Activated T-cell treated with anti-CD3 and anti-CD28 coated beads, Interleukin-2, amount 50 U/mL, for 72 hours (primary cell): ENCODE results near the gene CUEDC1. TPM values are rescaled to one million over a fixed set of nuclear protein-coding genes. Genes with fewer than 3 reads are reported as not detected.

ENCODE experiments used
- ATAC-seq, 2 donors: fragments of 150-1000 bp; cut with Tn5 transposase; replicated peaks in 1 of 2; 2 replicates each; pipeline ENCODE4 v1.10.0; 2021; ENCODE audit warnings: moderate library complexity in 2 of 2, mild to moderate bottlenecking in 1 of 2
- DNase-seq, 2 donors: peaks; one replicate each; pipeline ENCODE4 v3.0.0; 2021 to 2022; ENCODE audit warnings: mixed read lengths in 1 of 2
- H3K27ac Mint-ChIP-seq: one replicate; pipeline ENCODE4 v1.8.0; 2022; ENCODE audit warnings: mild to moderate bottlenecking, moderate library complexity, mixed read lengths
- H3K27me3 Mint-ChIP-seq: one replicate; pipeline ENCODE4 v1.8.0; 2022; ENCODE audit warnings: low read depth, mixed read lengths
- H3K36me3 Mint-ChIP-seq, 2 donors: one replicate each; pipeline ENCODE4 v1.8.0; 2022; ENCODE audit warnings: mixed read lengths in 2 of 2, mild to moderate bottlenecking in 1 of 2; ENCODE audit not compliant: insufficient read depth in 2 of 2
- H3K4me1 Mint-ChIP-seq: one replicate; pipeline ENCODE4 v1.8.0; 2022; ENCODE audit warnings: low read depth, mixed read lengths
- H3K4me3 Mint-ChIP-seq, 2 donors: one replicate each; pipeline ENCODE4 v1.8.0; 2022; ENCODE audit warnings: mild to moderate bottlenecking in 2 of 2, mixed read lengths in 2 of 2, moderate library complexity in 2 of 2
- H3K9me3 Mint-ChIP-seq, 2 donors: one replicate each; pipeline ENCODE4 v1.8.0; 2022; ENCODE audit warnings: mixed read lengths in 2 of 2
- total RNA-seq, 2 donors: library from RNA; stranded (reverse); gene quantifications; one replicate each; pipeline ENCODE4 v1.2.3, GENCODE V29; 2022

CUEDC1 gene
- total RNA-seq, 2 donors from 2014 or later: 1.1 to 1.4 TPM

DNA sequence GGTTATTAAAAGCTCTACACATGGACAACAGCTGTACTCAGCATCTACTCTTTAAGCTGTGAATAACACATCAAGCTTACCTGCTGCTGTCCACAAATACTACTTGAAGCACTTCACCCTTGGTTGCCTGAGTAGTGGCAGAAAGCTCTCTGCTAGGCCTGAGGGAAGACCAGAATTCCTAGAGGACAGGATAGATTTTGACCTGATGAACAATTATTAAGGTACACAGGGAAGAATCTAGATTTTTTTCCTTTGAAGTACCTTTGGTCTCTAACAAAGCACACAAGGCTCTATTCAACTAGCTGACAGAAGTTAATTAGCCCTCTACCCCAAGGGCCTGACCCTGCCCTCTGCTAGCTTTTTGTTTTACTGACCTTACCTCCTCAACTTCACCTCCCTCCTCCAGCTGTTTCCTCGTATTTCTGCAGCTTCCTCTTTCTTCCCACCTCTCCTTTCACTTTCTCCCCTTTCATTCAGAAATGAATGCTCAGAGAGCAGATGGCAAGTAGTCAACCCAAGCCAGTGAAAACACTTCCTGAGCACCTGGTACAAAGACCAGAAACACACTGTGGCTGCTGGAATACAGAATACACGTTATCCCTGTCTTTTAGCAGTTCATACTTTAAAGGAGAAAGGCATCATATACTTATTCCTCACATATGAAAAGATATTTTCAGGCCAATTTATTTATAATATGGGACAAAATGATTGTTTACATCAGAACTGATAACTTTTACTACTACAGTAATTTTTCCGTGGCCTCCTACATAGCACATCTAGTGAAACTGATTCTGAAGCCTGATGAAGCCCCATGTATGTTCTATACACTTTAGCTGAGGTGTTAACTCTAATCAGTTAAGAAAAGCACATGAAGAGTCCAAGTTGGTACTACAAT lies 38.5 kb upstream of the CUEDC1 start:
- Mint-ChIP-seq H3K4me3 (no peak overlapping the region), H3K27ac (peak overlapping the region; percentile 10)

DNA sequence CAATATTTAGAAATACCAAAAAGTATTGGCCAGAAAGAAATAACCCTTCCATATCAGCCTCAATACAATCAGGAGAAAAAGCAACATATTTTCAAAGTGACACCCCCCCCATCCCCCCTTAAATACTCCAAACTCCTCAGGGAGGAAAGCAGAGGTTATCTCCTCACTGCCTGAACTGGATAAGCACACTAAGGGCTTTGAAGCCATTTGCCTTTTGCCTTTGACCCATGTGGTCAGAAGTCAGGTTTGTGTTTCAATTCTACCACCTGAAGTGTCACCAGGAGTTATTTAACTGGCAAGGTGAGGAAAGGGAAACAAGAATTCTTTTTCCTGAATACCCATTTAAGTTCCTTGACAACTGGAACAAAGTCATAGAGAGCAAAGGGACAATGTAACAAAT lies 36.3 kb upstream of the CUEDC1 start:
- ATAC-seq (no peak), DNase-seq (no peak)
- Mint-ChIP-seq H3K27ac (peak overlapping the region; percentile 44), H3K9me3 (no peaks in the 10 kb centered on the region), H3K4me1 (peaks cover 48% of the 10 kb centered on the region), H3K36me3 (peaks cover 3 to 8% of the 10 kb centered on the region in 2 donors), H3K27me3 (no peaks in the 10 kb centered on the region), H3K4me3 (no peak overlapping the region)

More for the DNA sequence above, 38.5 kb upstream of the CUEDC1 start:
- Mint-ChIP-seq H3K36me3 (peaks cover 1 to 17% of the 10 kb centered on the region in 2 donors), H3K9me3 (no peaks in the 10 kb centered on the region), H3K4me1 (peaks cover 59% of the 10 kb centered on the region), H3K27me3 (no peaks in the 10 kb centered on the region)
- DNase-seq (no peak), ATAC-seq (no peak)

DNA sequence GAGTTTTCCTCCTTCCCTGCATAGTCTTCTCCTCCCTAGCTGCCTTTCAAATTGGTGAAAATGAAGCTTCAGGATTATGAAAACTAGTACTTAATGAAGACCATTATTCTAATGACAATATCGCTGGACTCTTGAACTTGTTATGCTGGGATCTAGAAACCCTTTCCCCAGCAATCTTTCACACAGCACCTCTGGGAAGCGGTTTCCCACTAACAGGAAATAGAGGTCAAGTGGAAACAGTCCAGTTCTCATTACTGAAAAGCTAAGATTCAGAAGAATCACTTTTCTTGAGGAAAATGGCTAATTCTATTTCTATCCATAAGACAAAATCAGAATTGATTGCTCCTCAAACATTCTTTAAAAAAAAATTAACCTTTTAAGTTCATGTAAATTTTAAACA lies 34.8 kb upstream of the CUEDC1 start:
- Mint-ChIP-seq H3K9me3 (no peaks in the 10 kb centered on the region), H3K27me3 (no peaks in the 10 kb centered on the region), H3K27ac (no peak overlapping the region), H3K4me3 (peak overlapping the region; percentile 2 to 84), H3K4me1 (peaks cover 48% of the 10 kb centered on the region), H3K36me3 (peaks cover 3 to 4% of the 10 kb centered on the region in 2 donors)
- ATAC-seq: no peak
- DNase-seq: no peak

DNA sequence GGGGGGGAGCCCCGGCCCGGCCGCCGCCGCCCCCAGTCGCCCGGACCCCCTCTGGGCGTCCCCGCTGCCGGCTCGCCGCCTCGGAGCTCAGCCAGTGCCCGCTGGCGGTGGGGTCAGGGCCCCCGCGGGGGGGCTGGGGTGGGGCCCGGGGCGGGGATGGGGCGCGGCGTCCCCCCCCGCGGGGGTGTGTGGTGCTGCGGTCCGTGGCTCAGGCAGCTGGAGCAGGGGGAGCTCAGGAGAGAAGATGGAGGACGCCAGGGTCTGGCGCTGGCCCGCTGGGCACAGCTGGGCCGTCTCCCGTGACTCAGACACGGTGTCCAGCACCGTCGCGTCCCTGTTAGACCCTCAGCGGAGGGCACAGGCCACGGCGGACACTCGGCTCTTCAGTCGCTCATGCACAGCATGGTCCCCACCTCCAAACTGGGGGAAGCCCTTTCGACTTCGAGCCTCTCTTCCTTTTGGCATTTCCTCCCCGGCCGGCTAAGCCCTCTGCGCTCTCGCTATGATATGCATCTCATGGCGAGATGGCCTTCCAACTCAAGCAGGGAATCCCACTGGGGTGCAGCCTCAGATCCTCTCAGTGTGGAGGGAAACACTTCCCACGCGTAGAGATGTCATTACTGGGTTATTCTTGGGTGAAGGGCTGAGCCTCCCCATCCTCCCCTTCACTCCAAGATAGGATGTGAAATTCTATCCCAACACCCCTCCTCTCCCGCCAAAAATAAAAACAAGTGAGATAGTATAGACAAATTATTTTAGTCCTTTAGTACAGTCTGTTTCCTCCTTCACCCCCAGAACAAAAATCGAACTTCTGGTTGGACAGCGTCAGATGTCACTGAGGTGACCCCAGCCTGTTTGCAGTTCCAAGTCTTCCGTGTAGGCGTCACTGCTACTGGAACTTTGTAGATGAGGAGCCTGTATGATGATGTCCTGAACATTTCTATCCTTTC lies 33.4 kb upstream of the CUEDC1 start:
- H3K27ac Mint-ChIP-seq: peak overlapping the region; percentile 89
- H3K4me3 Mint-ChIP-seq: peak overlapping the region; percentile 84 to 94
- no peaks in the 10 kb centered on the region for H3K27me3 Mint-ChIP-seq
- H3K4me1 Mint-ChIP-seq: peaks cover 47% of the 10 kb centered on the region
- H3K9me3 Mint-ChIP-seq: no peaks in the 10 kb centered on the region
- peak in 1 of 2 donors; percentile 76 for DNase-seq
- peaks cover 2 to 3% of the 10 kb centered on the region in 2 donors for H3K36me3 Mint-ChIP-seq
- peak; percentile 79 for ATAC-seq

DNA sequence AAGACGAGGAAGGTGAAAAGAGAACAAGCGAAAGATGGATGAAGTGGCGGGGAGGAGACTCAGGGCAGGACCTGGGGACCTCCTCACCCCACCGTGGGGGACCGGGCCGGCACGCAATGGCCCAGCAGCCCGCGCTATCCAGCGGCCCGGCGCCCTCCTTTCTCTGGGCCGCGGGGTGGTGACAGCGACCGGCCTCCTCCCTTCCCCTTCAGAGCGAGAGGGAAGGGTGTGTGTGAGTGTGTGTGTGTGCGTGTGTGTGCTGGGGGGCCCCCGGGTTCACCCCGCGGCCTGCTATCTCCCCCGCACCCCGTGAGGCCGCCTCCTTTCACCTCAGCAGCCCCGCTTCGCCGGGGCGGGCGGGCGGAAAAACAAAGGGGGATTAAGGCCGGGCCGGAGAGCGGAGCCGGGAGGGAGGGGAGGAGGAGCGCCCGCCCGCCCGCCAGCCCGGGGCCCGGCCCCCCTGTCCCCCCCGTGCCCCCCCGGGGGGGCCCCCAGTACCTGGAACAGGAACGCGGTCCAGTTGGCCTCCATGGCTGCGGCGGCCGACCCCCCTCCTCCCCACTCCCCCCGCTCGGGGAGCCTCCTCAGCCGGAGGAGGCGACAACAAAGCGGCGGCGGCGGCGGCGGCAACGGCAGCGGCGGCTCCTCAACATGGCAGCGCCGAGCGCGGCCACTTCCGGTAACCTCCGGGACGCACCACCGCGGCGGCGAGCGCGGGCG lies 32.5 kb upstream of the CUEDC1 start, which contains the start of gene VEZF1:
Gene VEZF1, minus strand, starts transcription at position 674 of the 720 bp plus-strand sequence. Its CDS starts 143 bp downstream, at position 531.
- H3K36me3 Mint-ChIP-seq: peaks cover 3% of the 10 kb centered on the region in 2 donors

DNA sequence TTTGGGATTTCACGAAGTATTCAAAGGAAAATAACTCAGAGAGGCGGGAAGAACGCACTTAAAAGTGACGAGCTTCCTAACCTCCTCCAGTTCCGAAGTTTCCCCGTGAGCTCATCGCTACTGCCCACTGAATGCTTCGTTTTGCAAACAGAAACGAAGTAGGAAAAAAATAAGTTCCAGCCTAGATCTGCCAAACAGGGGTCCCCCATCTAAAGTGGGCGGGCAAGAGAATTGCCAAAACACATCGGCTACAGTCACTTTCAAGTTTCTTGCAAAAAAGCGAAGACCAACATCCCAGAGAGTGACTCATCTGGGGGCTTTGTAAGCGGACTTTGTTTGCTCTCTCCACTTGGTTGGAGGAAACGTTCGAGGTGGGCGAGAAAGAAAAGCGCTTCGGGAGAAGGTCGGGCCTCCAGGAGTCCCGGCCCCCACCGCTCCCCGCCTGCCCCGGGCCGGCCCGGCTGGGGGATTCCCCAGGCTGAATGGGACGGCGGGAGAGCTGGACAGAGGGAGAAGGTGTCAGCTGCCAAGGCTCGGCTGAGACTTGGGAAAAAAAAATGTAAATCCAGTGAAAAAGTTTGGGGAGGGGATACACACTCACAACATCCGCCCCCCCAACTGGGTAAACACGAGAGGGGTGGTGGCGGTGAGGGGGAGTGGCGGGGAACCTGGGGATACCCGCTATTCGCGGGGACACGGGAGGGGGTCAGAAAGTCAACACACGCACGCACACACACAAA lies 31.8 kb upstream of the CUEDC1 start:
- H3K36me3 Mint-ChIP-seq: peaks cover 7 to 9% of the 10 kb centered on the region in 2 donors
- peak overlapping the region; percentile 93 to 97 for H3K4me3 Mint-ChIP-seq
- no peaks in the 10 kb centered on the region for H3K9me3 Mint-ChIP-seq
- H3K4me1 Mint-ChIP-seq: peaks cover 62% of the 10 kb centered on the region
- peak overlapping the region; percentile 96 for H3K27ac Mint-ChIP-seq
- peak; percentile 45 to 52 for DNase-seq
- no peaks in the 10 kb centered on the region for H3K27me3 Mint-ChIP-seq
- peak; percentile 12 to 25 for ATAC-seq

More for the DNA sequence above, 32.5 kb upstream of the CUEDC1 start, which contains the start of gene VEZF1:
- peak within 1 kb of the TSS; percentile 96 for H3K27ac Mint-ChIP-seq
- DNase-seq: peak; percentile 86
- H3K4me1 Mint-ChIP-seq: peaks cover 55% of the 10 kb centered on the region
- peak within 1 kb of the TSS; percentile 94 to 97 for H3K4me3 Mint-ChIP-seq
- H3K9me3 Mint-ChIP-seq: no peaks in the 10 kb centered on the region
- H3K27me3 Mint-ChIP-seq: no peaks in the 10 kb centered on the region
- peak; percentile 75 to 78 for ATAC-seq

DNA sequence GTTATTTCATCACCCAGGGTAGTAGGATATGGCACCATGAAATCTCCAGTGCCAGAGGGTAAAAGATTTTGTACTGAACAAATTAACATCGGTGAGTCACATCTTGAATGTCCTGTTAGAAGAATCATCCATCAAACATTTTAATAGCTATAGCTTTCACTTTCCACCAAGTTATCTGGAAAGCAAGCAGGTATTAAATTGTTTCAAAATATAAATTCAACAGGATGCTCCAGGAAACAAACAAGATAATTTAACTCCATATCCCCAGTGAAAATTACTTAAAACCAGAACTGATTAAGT lies 30.4 kb upstream of the CUEDC1 start:
- Mint-ChIP-seq H3K4me1 (peaks cover 75% of the 10 kb centered on the region), H3K36me3 (peaks cover 10 to 16% of the 10 kb centered on the region in 2 donors), H3K9me3 (no peaks in the 10 kb centered on the region), H3K27me3 (no peaks in the 10 kb centered on the region), H3K4me3 (peak overlapping the region; percentile 3 to 12), H3K27ac (peak overlapping the region; percentile 13)
- ATAC-seq (no peak), DNase-seq (no peak)

DNA sequence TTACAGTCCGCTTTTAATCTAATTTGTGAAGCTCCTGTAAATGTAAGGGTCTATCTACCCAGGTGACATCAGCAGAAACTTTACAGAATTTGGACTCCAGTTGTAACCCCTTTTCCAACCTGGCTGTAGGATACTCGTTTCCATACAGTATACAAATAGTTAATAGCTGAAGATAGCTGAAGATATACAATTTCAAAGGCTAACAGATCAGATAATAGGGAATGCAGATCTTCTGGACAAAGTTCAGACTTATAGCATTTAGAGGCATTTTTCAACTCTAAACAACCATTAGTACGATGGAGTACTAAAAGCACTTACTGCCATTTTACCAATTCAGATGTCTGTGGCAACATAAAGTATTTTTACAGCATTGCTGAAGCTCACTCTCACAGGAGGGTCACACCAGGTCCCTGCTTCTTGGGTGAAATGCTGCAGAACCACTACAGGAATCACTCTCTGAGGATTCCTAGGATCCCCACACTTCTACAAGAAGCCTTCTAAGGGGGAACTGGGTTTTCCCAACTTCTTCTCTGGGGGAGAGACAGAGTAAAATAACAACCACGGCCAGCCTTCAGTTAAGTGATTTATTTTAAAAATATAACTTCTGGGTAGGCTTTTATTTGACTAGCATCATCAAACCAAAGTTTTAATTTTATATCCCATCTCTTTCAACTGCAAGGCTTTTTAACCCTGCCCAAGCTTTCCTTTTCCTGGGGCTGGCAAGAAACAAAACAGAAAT lies 29.9 kb upstream of the CUEDC1 start:
- DNase-seq (no peak), ATAC-seq (no peak)
- no peaks in the 10 kb centered on the region for H3K9me3 Mint-ChIP-seq
- peaks cover 75% of the 10 kb centered on the region for H3K4me1 Mint-ChIP-seq
- peak overlapping the region; percentile 13 for H3K27ac Mint-ChIP-seq
- no peaks in the 10 kb centered on the region for H3K27me3 Mint-ChIP-seq
- peaks cover 10 to 16% of the 10 kb centered on the region in 2 donors for H3K36me3 Mint-ChIP-seq
- peak overlapping the region; percentile 3 to 22 for H3K4me3 Mint-ChIP-seq

DNA sequence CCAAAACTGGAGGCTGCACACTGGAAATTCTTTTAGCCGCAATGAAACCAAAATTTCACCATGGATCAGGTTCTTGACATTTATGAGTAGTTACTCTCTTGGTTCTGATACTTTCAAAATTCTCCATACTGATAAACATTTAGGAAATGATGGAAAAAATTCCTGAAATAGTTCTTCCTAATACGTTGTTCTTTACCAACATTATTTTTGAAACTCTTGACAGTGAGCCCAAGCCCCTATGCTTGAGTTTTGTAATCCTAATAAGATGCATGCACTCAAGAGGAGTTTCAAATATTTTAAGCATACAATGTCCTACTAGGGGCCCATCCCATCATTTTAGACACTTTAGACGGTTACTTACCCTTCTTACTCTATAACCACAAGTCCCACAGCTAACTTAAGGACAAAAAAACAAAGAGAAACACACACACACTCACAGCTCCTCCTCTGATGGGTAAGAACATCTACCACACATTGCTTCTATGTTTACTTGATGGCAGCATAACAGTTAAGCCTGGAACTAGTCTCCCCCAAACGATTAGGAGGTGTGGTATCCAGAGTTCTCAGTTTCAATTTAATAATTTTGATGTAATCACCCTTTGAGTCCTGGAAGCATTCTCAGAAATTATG lies 29.2 kb upstream of the CUEDC1 start:
- Mint-ChIP-seq H3K36me3 (peaks cover 12 to 16% of the 10 kb centered on the region in 2 donors), H3K9me3 (no peaks in the 10 kb centered on the region), H3K4me1 (peaks cover 71% of the 10 kb centered on the region), H3K27me3 (no peaks in the 10 kb centered on the region), H3K4me3 (peak overlapping the region in 1 of 2 donors; percentile 3), H3K27ac (peak overlapping the region; percentile 13)
- DNase-seq (no peak), ATAC-seq (no peak)

DNA sequence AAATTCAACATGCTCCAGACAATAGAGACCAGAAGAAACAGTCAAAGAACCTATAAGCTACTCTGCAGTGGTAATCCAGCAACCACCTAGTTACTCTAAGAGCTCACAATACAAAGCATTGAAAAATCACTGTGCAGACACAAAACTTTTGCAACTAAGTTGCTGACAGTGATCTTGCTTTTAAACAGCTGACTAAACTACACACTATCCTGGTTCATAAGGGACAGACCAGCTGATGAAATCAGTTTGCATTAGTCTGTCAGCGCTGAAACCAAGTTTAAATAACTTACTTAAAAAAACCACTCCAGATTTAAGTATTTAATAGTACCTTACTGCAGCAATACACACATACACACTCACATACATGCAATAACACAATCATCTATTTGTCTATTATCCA lies 28.2 kb upstream of the CUEDC1 start:
- no peaks in the 10 kb centered on the region for H3K27me3 Mint-ChIP-seq
- no peak for DNase-seq
- peaks cover 9 to 20% of the 10 kb centered on the region in 2 donors for H3K36me3 Mint-ChIP-seq
- peaks cover 62% of the 10 kb centered on the region for H3K4me1 Mint-ChIP-seq
- H3K9me3 Mint-ChIP-seq: no peaks in the 10 kb centered on the region
- no peak overlapping the region for H3K27ac Mint-ChIP-seq
- ATAC-seq: no peak
- H3K4me3 Mint-ChIP-seq: no peak overlapping the region

DNA sequence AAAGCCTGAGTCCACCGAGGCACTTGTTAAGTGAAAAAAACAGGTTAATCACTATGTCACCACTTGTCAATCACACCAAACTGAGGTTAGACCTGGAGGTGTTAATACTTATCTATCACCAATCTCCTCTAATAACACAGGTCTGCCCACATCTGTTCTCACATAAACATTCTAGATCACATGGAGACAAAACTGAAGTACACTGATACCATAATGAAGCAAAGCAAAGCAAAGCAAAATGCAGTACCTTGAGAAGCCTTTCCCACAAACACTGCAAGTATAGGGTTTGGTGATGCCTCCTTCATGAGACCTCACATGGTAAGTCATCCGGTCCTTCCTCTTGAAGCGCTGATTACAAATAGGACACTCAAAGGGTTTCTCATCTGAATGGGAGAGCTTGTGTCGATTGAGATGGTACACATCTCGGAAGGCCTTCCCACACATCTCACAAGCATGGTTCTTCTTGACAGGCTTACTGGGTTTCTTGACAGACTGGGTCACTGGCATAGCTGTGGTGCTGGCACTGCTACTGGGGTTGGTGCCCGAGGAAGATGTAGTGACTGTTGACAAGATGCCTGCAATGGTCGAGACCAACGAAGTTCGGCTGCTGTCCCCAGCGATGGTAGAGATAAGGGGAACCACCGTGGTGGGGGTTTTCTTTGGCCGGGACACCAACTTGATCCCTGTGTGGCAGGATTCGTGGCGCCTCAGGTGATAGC lies 27.4 kb upstream of the CUEDC1 start:
- Mint-ChIP-seq H3K36me3 (peaks cover 13 to 24% of the 10 kb centered on the region in 2 donors), H3K27ac (peak overlapping the region; percentile 21), H3K4me3 (peak overlapping the region in 1 of 2 donors; percentile 10), H3K9me3 (no peaks in the 10 kb centered on the region), H3K4me1 (peaks cover 62% of the 10 kb centered on the region), H3K27me3 (no peaks in the 10 kb centered on the region)
- no peak for ATAC-seq
- no peak for DNase-seq
